ENCODE results near the gene APBA2.
A peak's percentile ranks its signal among the peaks of the same experiment; 100 is the strongest.

Gene APBA2

GRCh38 chr15:29045717-29046116 lies 159.9 kb downstream of the APBA2 start:
- peak; percentile 27 for DNase-seq

GRCh38 chr15:29046281-29046810 lies 160.6 kb downstream of the APBA2 start:
- no peak for DNase-seq

GRCh38 chr15:29046977-29047376 lies 161.2 kb downstream of the APBA2 start:
- DNase-seq: no peak

- no peak for DNase-seq
These were observed 162.2 kb downstream of the APBA2 start for GRCh38 chr15:29048011-29048410.

- peak; percentile 53 for DNase-seq
These were observed 165.1 kb downstream of the APBA2 start for GRCh38 chr15:29050870-29051269.

GRCh38 chr15:29051422-29051821 lies 165.6 kb downstream of the APBA2 start:
- no peak for DNase-seq

GRCh38 chr15:29053006-29053405 lies 167.2 kb downstream of the APBA2 start:
- no peak for DNase-seq

GRCh38 chr15:29053661-29054131 lies 167.9 kb downstream of the APBA2 start:
- no peak for DNase-seq

- no peak for DNase-seq
These were observed 168.6 kb downstream of the APBA2 start for GRCh38 chr15:29054171-29055045.

GRCh38 chr15:29055876-29056275 lies 170.1 kb downstream of the APBA2 start:
- DNase-seq: no peak

- DNase-seq: no peak
These were observed 171.2 kb downstream of the APBA2 start for GRCh38 chr15:29056839-29057450.

- no peak for DNase-seq
These were observed 172.1 kb downstream of the APBA2 start for GRCh38 chr15:29057856-29058255.

- no peak for DNase-seq
These were observed 173.2 kb downstream of the APBA2 start for GRCh38 chr15:29058903-29059539.

- no peak for DNase-seq
These were observed 174.3 kb downstream of the APBA2 start for GRCh38 chr15:29059871-29060640.

GRCh38 chr15:29061746-29062145 lies 176.0 kb downstream of the APBA2 start:
- no peak for DNase-seq

GRCh38 chr15:29062179-29062591 lies 176.4 kb downstream of the APBA2 start:
- DNase-seq: no peak

- DNase-seq: no peak
These were observed 176.9 kb downstream of the APBA2 start for GRCh38 chr15:29062626-29063025.

GRCh38 chr15:29063646-29064045 lies 177.9 kb downstream of the APBA2 start:
- no peak for DNase-seq

- DNase-seq: no peak
These were observed 178.5 kb downstream of the APBA2 start for GRCh38 chr15:29064290-29064689.

GRCh38 chr15:29064731-29065130 lies 179.0 kb downstream of the APBA2 start:
- no peak for DNase-seq

- DNase-seq: no peak
These were observed 179.8 kb downstream of the APBA2 start for GRCh38 chr15:29065571-29065970.

- no peak for DNase-seq
These were observed 180.5 kb downstream of the APBA2 start for GRCh38 chr15:29066310-29066709.

- DNase-seq: no peak
These were observed 181.1 kb downstream of the APBA2 start for GRCh38 chr15:29066838-29067237.
